Uterus (tissue), 2 donors: Measurements from ENCODE around the gene PTCRA.

Experiments used
- POLR2A ChIP-seq, 2 donors: fragments of 450-650 bp; IDR thresholded peaks; one replicate each; pipeline ENCODE4 v1.6.1; 2016; ENCODE audit warnings: antibody characterized with exemption in 2 of 2, mild to moderate bottlenecking in 1 of 2, moderate library complexity in 1 of 2
- TF ChIP-seq, protein P1 (sequence below), 4 experiments: fragments of 200-600 bp in 2 of 4; fragments of 450-650 bp in 2 of 4; sonication (generic) in 2 of 4; IDR thresholded peaks; one replicate each; pipeline ENCODE4 v1.5.1; 2016 to 2019; ENCODE audit warnings: antibody characterized with exemption in 4 of 4, mild to moderate bottlenecking in 2 of 4, moderate library complexity in 1 of 4

- TF ChIP-seq, protein P1, sequence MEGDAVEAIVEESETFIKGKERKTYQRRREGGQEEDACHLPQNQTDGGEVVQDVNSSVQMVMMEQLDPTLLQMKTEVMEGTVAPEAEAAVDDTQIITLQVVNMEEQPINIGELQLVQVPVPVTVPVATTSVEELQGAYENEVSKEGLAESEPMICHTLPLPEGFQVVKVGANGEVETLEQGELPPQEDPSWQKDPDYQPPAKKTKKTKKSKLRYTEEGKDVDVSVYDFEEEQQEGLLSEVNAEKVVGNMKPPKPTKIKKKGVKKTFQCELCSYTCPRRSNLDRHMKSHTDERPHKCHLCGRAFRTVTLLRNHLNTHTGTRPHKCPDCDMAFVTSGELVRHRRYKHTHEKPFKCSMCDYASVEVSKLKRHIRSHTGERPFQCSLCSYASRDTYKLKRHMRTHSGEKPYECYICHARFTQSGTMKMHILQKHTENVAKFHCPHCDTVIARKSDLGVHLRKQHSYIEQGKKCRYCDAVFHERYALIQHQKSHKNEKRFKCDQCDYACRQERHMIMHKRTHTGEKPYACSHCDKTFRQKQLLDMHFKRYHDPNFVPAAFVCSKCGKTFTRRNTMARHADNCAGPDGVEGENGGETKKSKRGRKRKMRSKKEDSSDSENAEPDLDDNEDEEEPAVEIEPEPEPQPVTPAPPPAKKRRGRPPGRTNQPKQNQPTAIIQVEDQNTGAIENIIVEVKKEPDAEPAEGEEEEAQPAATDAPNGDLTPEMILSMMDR (IDR thresholded peaks at IDR 0.05) = no peak
- TF ChIP-seq POLR2A (IDR thresholded peaks at IDR 0.05) = no peak
Measured at GRCh38 chr6:42961020-42961470, 45.2 kb downstream of the PTCRA start.
